Panc1 (cell line): Measurements from ENCODE around the gene TMEM253. TPM values are rescaled to one million over a fixed set of nuclear protein-coding genes. Genes with fewer than 3 reads are reported as not detected.
A peak's percentile ranks its signal among the peaks of the same experiment; 100 is the strongest.

ENCODE experiments used
- ATAC-seq: fragments of 200-7000 bp; cut with Tn5 transposase; 2 replicates; pipeline ENCODE4 v1.9.1; 2020; ENCODE audit warnings: mild to moderate bottlenecking, moderate library complexity
- BruUV-seq: library from RNA; stranded (reverse); fragments of 400-500 nt; replicated peaks from 2 replicates; lab custom pipeline; 2021; lab: Mats Ljungman, UMichigan
- CTCF ChIA-PET: fragments of 300-600 bp; sonication (Branson Sonifier 250); formaldehyde crosslinking; loops from one replicate; lab custom pipeline; 2022; ENCODE audit warnings: antibody characterized with exemption; lab: Charles Lee
- POLR2A ChIA-PET: fragments of 300-600 bp; sonication (Branson Sonifier 250); formaldehyde crosslinking; loops from one replicate; lab custom pipeline; 2022; ENCODE audit warnings: antibody characterized with exemption; lab: Charles Lee
- DNase-seq: peaks from one replicate; pipeline ENCODE4 v3.0.0-alpha.2; 2010; ENCODE audit warnings: low read depth, low spot score
- H3K27ac ChIP-seq: 2 replicates; pipeline ENCODE4 v1.5.1; 2011; ENCODE audit warnings: mild to moderate bottlenecking, low read length, inconsistent platforms
- H3K27me3 ChIP-seq: fragments of 200-500 bp; sonication (Bioruptor generic); 2 replicates; pipeline ENCODE4 v1.6.0; 2014; ENCODE audit warnings: low read length, inconsistent platforms; ENCODE audit not compliant: control insufficient read depth, insufficient read depth
- H3K36me3 ChIP-seq: fragments of 200-500 bp; sonication (Bioruptor generic); 2 replicates; pipeline ENCODE4 v1.5.1; 2014; ENCODE audit warnings: inconsistent platforms, mild to moderate bottlenecking, low read length, moderate library complexity; ENCODE audit not compliant: control insufficient read depth, insufficient read depth
- H3K4me1 ChIP-seq: 2 replicates; pipeline ENCODE4 v1.5.1; 2011; ENCODE audit warnings: inconsistent platforms, mild to moderate bottlenecking, low read length, moderate library complexity; ENCODE audit not compliant: control insufficient read depth, insufficient read depth
- H3K4me3 ChIP-seq, 2 experiments: 2 replicates each; pipeline ENCODE4 v1.5.1; 2011 to 2012; ENCODE audit warnings: low read depth in 2 of 2, low read length in 2 of 2, mild to moderate bottlenecking in 2 of 2, inconsistent platforms in 1 of 2, moderate library complexity in 1 of 2
- H3K9me3 ChIP-seq: fragments of 200-500 bp; sonication (Bioruptor generic); 2 replicates; pipeline ENCODE4 v1.5.1; 2014; ENCODE audit warnings: low read depth, mild to moderate bottlenecking, inconsistent platforms, low read length, moderate library complexity; ENCODE audit not compliant: control insufficient read depth, insufficient read depth
- CTCF ChIP-seq: fragments of 450-650 bp; IDR thresholded peaks from 2 replicates; pipeline ENCODE4 v1.5.1; 2017; ENCODE audit warnings: mild to moderate bottlenecking
- POLR2AphosphoS5 ChIP-seq: IDR thresholded peaks from 2 replicates; pipeline ENCODE4 v1.6.1; 2012; ENCODE audit warnings: mild to moderate bottlenecking, low read depth, low read length, moderate library complexity
- REST ChIP-seq, 2 experiments: IDR thresholded peaks; 2 replicates each; pipeline ENCODE4 v1.6.1; 2011 to 2012; ENCODE audit warnings: low read depth in 2 of 2, control low read depth in 1 of 2, low read length in 1 of 2, mild to moderate bottlenecking in 1 of 2, moderate library complexity in 1 of 2; ENCODE audit not compliant: insufficient read depth in 1 of 2
- SIN3A ChIP-seq: IDR thresholded peaks from 2 replicates; pipeline ENCODE4 v1.6.1; 2012; ENCODE audit warnings: low read depth, mild to moderate bottlenecking, low read length, moderate library complexity, borderline replicate concordance; ENCODE audit not compliant: insufficient read depth
- TCF7L2 ChIP-seq: IDR thresholded peaks from 2 replicates; pipeline ENCODE4 v1.6.1; 2011; ENCODE audit warnings: mild to moderate bottlenecking, low read depth, low read length, inconsistent platforms
- in situ Hi-C: cut with HindIII; loops from 2 replicates; pipeline ENCODE4 v1.10.0; 2016; ENCODE audit warnings: low sequenced_read_pairs, low pct_unique_long_range_greater_than_20kb
- intact Hi-C: fragments of 100-400 bp; cut with micrococcal nuclease; formaldehyde crosslinking; loops from one replicate; pipeline ENCODE4 v1.10.0; 2022; ENCODE audit not compliant: unreplicated experiment
- total RNA-seq: library from RNA; stranded (reverse); gene quantifications from one replicate; pipeline ENCODE4 v1.2.1, GENCODE V29; 2021; ENCODE audit not compliant: unreplicated experiment

TMEM253 gene
- total RNA-seq, 1 experiment from 2014 or later, result 0.33 TPM

GRCh38 chr14:21098076-21098891 lies 2.6 kb upstream of the TMEM253 start, which contains the start of gene ZNF219:
Gene ZNF219 (minus strand): TSS chr14:21098655. CDS start chr14:21093591, 5,064 bp downstream.
- Histone ChIP-seq H3K27ac (peak within 1 kb of the TSS; percentile 69), H3K4me1 (peaks cover 8% of the 10 kb centered on the region), H3K27me3 (no peaks in the 10 kb centered on the region), H3K4me3 (peak within 1 kb of the TSS; percentile 61 to 62), H3K36me3 (no peaks in the 10 kb centered on the region), H3K9me3 (no peaks in the 10 kb centered on the region)
- ChIA-PET POLR2A (no interaction called here), CTCF (no interaction called here)
- in situ Hi-C loops, result no loop called here
- BruUV-seq, result no TSS peak
- ATAC-seq (peak; percentile 65), DNase-seq (no peak)
- TF ChIP-seq REST (IDR thresholded peaks at IDR 0.05; ENCODE audit: insufficient read depth in 1 of 2, low read depth in 2 of 2, low read length in 1 of 2) (no peak), POLR2AphosphoS5 (no peak), TCF7L2 (no peak), CTCF (0 out of 2 replicates have a peak, but pooled peaks have one; percentile 4), SIN3A (no peak)
- intact Hi-C loops, result no loop called here

GRCh38 chr14:21098892-21099595 lies 1.8 kb upstream of the TMEM253 start:
- DNase-seq (no peak), ATAC-seq (no peak)
- no peaks in the 10 kb centered on the region for H3K9me3 ChIP-seq
- H3K27ac ChIP-seq, result peak overlapping the region; percentile 69
- ChIA-PET POLR2A (no interaction called here), CTCF (interaction anchor here (0.6 kb wide), 1 partner anchor 34 kb away, joined by 3 read pairs; no protein-coding TSS in a partner anchor)
- peak overlapping the region; percentile 61 to 62 for H3K4me3 ChIP-seq
- no TSS peak for BruUV-seq
- in situ Hi-C loops, result no loop called here
- H3K36me3 ChIP-seq, result no peaks in the 10 kb centered on the region
- intact Hi-C loops, result no loop called here
- peaks cover 8% of the 10 kb centered on the region for H3K4me1 ChIP-seq
- TF ChIP-seq REST (IDR thresholded peaks at IDR 0.05; ENCODE audit: insufficient read depth in 1 of 2, low read depth in 2 of 2, low read length in 1 of 2), result no peak
- TF ChIP-seq POLR2AphosphoS5, result no peak
- TF ChIP-seq TCF7L2, result no peak
- no peak for TF ChIP-seq SIN3A
- no peak for TF ChIP-seq CTCF
- no peaks in the 10 kb centered on the region for H3K27me3 ChIP-seq
